K562 (cell line): ENCODE data around the gene GRWD1. TPM values are rescaled to one million over a fixed set of nuclear protein-coding genes. Genes with fewer than 3 reads are reported as not detected.

Experiments
- ATAC-seq: fragments of 200-7000 bp; cut with Tn5 transposase; 3 replicates; pipeline ENCODE4 v1.9.1; 2020; ENCODE audit warnings: moderate library complexity
- BruUV-seq: library from RNA; stranded (reverse); fragments of 400-500 nt; replicated peaks from 2 replicates; lab custom pipeline; 2021; lab: Mats Ljungman, UMichigan
- CTCF ChIA-PET: fragments of 300-600 bp; formaldehyde crosslinking; extraction: SDS; loops from one replicate; lab custom pipeline; 2021; ENCODE audit warnings: low intra/inter-chr PET ratio; lab: Yijun Ruan, JAX
- POLR2A ChIA-PET: fragments of 300-600, 350-650 bp; sonication (Branson Sonifier 250); formaldehyde crosslinking; extraction: SDS; loops from one replicate; lab custom pipeline; 2021; ENCODE audit warnings: antibody characterized with exemption, inconsistent platforms; lab: Yijun Ruan, JAX
- DNase-seq, 4 experiments: peaks; one replicate each; pipeline versions ENCODE4 v3.0.0 to v3.0.0-alpha.2; 2011 to 2018; ENCODE audit warnings: low spot score in 3 of 4, mixed read lengths in 3 of 4; ENCODE audit errors: extremely low read depth in 1 of 4
- FAIRE-seq: peaks from 2 replicates; lab custom pipeline; 2011; peaks lifted over from hg19 to GRCh38; lab: Jason Lieb, UNC
- H2AFZ ChIP-seq: 2 replicates; pipeline ENCODE4 v1.6.0; 2011; ENCODE audit warnings: low read depth, low read length, control low read depth, inconsistent platforms
- H3K27ac ChIP-seq: fragments of 200-600 bp; 3 replicates; pipeline ENCODE4 v1.8.0; 2011; ENCODE audit warnings: low read depth, mild to moderate bottlenecking, control low read depth, inconsistent platforms, low read length, moderate library complexity, mixed read lengths; ENCODE audit errors: extremely low read depth
- H3K27me3 ChIP-seq, 2 experiments: fragments of 300-600 bp in 1 of 2; 2 replicates in 1 of 2; 3 replicates in 1 of 2; pipeline versions ENCODE4 v1.6.0 to v1.8.0; 2011; ENCODE audit warnings: inconsistent platforms in 2 of 2, low read length in 2 of 2, mild to moderate bottlenecking in 1 of 2, mixed read lengths in 1 of 2, moderate library complexity in 1 of 2; ENCODE audit not compliant: control insufficient read depth in 2 of 2, insufficient read depth in 2 of 2
- H3K36me3 ChIP-seq: fragments of 300-600 bp; 3 replicates; pipeline ENCODE4 v1.8.0; 2011; ENCODE audit warnings: mild to moderate bottlenecking, low read length, inconsistent platforms; ENCODE audit not compliant: control insufficient read depth, insufficient read depth
- H3K4me1 ChIP-seq, 2 experiments: fragments of 200-600 bp in 1 of 2; replicated peaks in 1 of 2; 2 replicates in 1 of 2; 3 replicates in 1 of 2; pipeline versions ENCODE4 v1.5.1 to v1.8.0; 2011; ENCODE audit warnings: inconsistent platforms in 2 of 2, low read length in 2 of 2, mild to moderate bottlenecking in 1 of 2, mixed read lengths in 1 of 2, moderate library complexity in 1 of 2; ENCODE audit not compliant: control insufficient read depth in 2 of 2, insufficient read depth in 2 of 2
- H3K4me2 ChIP-seq: 2 replicates; pipeline ENCODE4 v1.6.1; 2011; ENCODE audit warnings: low read length, control low read depth, inconsistent platforms, mixed read lengths; ENCODE audit not compliant: insufficient read depth
- H3K4me3 ChIP-seq: fragments of 200-600 bp; sonication (generic), shearing (Covaris generic); 2 replicates; pipeline ENCODE4 v1.5.1; 2016; ENCODE audit warnings: control low read depth, inconsistent platforms
- H3K79me2 ChIP-seq: fragments of 200-600 bp; 3 replicates; pipeline ENCODE4 v1.8.0; 2011; ENCODE audit warnings: low read length, inconsistent platforms; ENCODE audit not compliant: control insufficient read depth, insufficient read depth
- H3K9ac ChIP-seq, 2 experiments: 2 replicates each; pipeline versions ENCODE4 v1.6.0 to v1.6.1; 2011; ENCODE audit warnings: low read depth in 2 of 2, low read length in 2 of 2, control low read depth in 1 of 2, inconsistent platforms in 1 of 2, mild to moderate bottlenecking in 1 of 2, mixed read lengths in 1 of 2; ENCODE audit not compliant: insufficient read depth in 1 of 2
- H3K9me1 ChIP-seq: one replicate; pipeline ENCODE4 v1.6.0; 2011; ENCODE audit warnings: inconsistent platforms, mild to moderate bottlenecking, low read length, moderate library complexity; ENCODE audit not compliant: control insufficient read depth, insufficient read depth
- H3K9me3 ChIP-seq: replicated peaks from 2 replicates; pipeline ENCODE4 v1.5.1; 2011; ENCODE audit warnings: low read depth, low read length, inconsistent platforms; ENCODE audit not compliant: control insufficient read depth, insufficient read depth
- H4K20me1 ChIP-seq: replicated peaks from 2 replicates; pipeline ENCODE4 v1.6.1; 2011; ENCODE audit warnings: low read length, inconsistent platforms, mixed read lengths; ENCODE audit not compliant: control insufficient read depth, insufficient read depth
- ETV1 ChIP-seq: fragments of 450-650 bp; conservative IDR thresholded peaks from 2 replicates; pipeline ENCODE4 v1.6.1; 2016; ENCODE audit warnings: missing genetic modification characterization, control low read depth, low read depth, missing compliant biosample characterization
- PML ChIP-seq: IDR thresholded peaks from 2 replicates; pipeline ENCODE4 v1.6.1; 2012; ENCODE audit warnings: low read length, inconsistent platforms
- POLR2A ChIP-seq: fragments of 450-650 bp; conservative IDR thresholded peaks from 2 replicates; pipeline ENCODE4 v1.6.1; 2016
- POLR2G ChIP-seq: fragments of 200-400 bp; formaldehyde crosslinking; IDR thresholded peaks from 2 replicates; pipeline ENCODE4 v1.6.1; 2017; ENCODE audit warnings: low read depth, mild to moderate bottlenecking, antibody characterized with exemption, low read length, moderate library complexity
- RBFOX2 ChIP-seq: fragments of 200-400 bp; formaldehyde crosslinking; IDR thresholded peaks from 2 replicates; pipeline ENCODE4 v1.6.1; 2017; ENCODE audit warnings: low read depth, mild to moderate bottlenecking, low read length, moderate library complexity
- WGBS: fragments of 100-300 bp; shearing (Covaris generic); methylation state at CpG from one replicate; pipeline ENCODE4 v1.1.6; 2016; ENCODE audit warnings: low coverage, mixed read lengths; ENCODE audit not compliant: insufficient coverage; ENCODE audit errors: missing lambda C conversion rate; 5-methylcytosine and 5-hydroxymethylcytosine counted together
- in situ Hi-C: fragments of 300-500 bp; cut with MboI; formaldehyde crosslinking; loops from 4 replicates; pipeline ENCODE4 v1.15.0; 2018; ENCODE audit warnings: inconsistent platforms, mixed read lengths
- intact Hi-C: fragments of 100-400 bp; cut with micrococcal nuclease; formaldehyde crosslinking; loops from 2 replicates; pipeline ENCODE4 v1.14.2; 2022
- polyA plus RNA-seq, 8 experiments: library from polyadenylated mRNA; depleted of rRNA in 4 of 8; stranded (reverse) in 5 of 8; unstranded in 3 of 8; fragments of >200 nt; fragmentation: Nextera tagmentation in 2 of 8; fragmentation: Illumina TruSeq in 1 of 8; extraction: Ambion mirVana in 2 of 8; extraction: Trizol in 1 of 8; gene quantifications; 2 replicates each; pipeline versions ENCODE4 v1.2.1 to v1.2.3, GENCODE V29; 2011 to 2014; ENCODE audit warnings: inconsistent platforms in 1 of 8, missing spikeins in 1 of 8
- total RNA-seq, 7 experiments: library from RNA; depleted of rRNA in 6 of 7; stranded (reverse); fragments of >200 nt in 6 of 7; fragmentation: Illumina TruSeq in 2 of 7; extraction: Trizol in 2 of 7; gene quantifications; 2 replicates each; pipeline versions ENCODE4 v1.2.1 to v1.2.3, GENCODE V29; 2011 to 2021; ENCODE audit warnings: low replicate concordance in 1 of 7
- TF ChIP-seq, protein P1 (sequence below), 2 experiments: fragments of 250-450 bp in 1 of 2; fragments of 450-650 bp in 1 of 2; sonication (Bioruptor Pico) in 1 of 2; IDR thresholded peaks; 2 replicates each; pipeline versions ENCODE4 v1.6.1 to v1.8.0; 2016 to 2021; ENCODE audit warnings: mild to moderate bottlenecking in 2 of 2, moderate library complexity in 2 of 2, missing compliant biosample characterization in 1 of 2, missing genetic modification characterization in 1 of 2
- TF ChIP-seq, protein P2 (sequence below): sonication (generic); formaldehyde crosslinking; IDR thresholded peaks from 2 replicates; pipeline ENCODE4 v1.8.1; 2023; ENCODE audit warnings: mild to moderate bottlenecking, missing genetic modification reagents
- TF ChIP-seq, protein P3 (sequence below): sonication (generic); formaldehyde crosslinking; IDR thresholded peaks from 2 replicates; pipeline ENCODE4 v1.8.0; 2022; ENCODE audit warnings: mild to moderate bottlenecking, missing genetic modification reagents
- TF ChIP-seq, protein P4 (sequence below): fragments of 450-650 bp; formaldehyde crosslinking; conservative IDR thresholded peaks from 2 replicates; pipeline ENCODE4 v1.4.0; 2022; ENCODE audit warnings: mild to moderate bottlenecking, missing genetic modification characterization

GRWD1 gene
- total and polyA plus RNA-seq, 9 of the 15 experiments (the other 6 are each of a cell fraction or from before 2014, with no cell fraction given): 1.5 to 87.2 (median 24.5) TPM

DNA sequence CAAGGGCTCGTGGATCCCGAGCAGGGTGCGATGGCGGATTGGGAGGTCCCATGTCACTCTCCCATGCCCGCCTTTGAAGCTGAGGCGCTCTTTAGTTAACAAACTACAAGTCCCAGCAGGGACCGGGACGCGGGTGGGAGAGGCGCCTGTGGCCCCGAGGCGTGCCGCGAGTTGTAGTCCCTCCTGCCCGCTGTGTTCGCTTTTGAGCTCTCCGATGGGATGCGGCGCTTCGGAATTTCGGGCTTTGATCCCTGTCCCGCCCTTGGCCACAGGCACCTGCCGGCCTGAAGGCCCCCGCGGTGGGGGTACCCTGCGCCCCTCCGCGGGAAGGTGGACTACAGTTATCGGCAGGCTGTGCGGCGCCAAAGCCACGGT is 34.4 kb downstream of the GRWD1 start (continued):
- TF ChIP-seq, protein P1, sequence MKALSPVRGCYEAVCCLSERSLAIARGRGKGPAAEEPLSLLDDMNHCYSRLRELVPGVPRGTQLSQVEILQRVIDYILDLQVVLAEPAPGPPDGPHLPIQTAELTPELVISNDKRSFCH (CRISPR knock-in tag; IDR thresholded peaks at IDR 0.05): no peak
- TF ChIP-seq, protein P1 (tag; IDR thresholded peaks at IDR 0.05): no peak

DNA sequence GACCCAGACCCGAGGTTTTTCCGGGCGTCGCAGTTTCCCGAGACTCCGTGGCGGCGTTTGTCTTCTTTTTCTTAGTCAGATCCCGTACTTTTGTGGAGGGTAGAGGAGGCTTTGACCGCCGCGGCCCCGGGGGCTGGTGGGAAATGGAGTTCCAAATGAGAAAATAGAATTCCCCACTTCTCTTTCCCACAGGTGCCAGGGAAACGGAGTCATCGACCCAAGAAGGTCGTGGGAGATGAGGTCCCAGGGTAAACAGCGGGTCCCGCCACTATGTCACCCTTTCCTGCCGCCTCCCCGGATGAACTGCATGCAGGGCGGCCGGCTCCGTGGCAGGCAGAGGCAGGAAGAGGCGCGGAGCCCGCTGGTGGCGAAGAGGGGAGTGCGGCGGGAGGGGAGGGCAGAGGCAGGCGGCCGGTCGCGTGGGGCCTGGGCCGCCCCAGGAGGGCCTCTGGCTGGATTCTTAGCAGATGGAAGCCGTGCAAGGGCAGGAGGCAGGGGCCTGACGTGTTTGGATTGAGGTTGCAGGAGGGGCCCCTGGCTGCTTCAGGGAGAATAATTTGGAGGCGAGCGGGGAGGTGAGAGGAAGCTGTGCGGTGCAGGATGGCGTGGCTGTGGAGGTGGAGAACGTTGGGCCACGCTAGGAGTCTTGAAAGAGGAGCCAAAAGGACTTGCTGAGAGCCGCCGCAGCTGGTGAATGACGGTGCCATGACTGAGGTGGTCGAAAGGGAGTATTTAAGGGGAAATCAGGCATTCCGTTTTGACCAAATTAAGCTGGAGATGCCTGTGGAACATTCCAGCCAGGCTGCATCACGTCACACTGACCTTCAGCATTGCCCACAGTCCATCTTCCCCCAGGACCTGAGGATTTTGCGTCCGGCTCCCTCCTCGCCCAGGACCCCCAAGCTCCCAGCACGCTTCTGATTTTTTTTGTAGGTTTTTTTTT is 35.0 kb downstream of the GRWD1 start:
- in situ Hi-C loops (no loop called here), intact Hi-C loops (no loop called here)
- no peak overlapping the region for H3K4me3 ChIP-seq
- CTCF ChIA-PET: no interaction called here
- H3K9me1 ChIP-seq: no peaks in the 10 kb centered on the region
- POLR2A ChIA-PET: interaction anchor here (0.6 to 1.7 kb wide), 4 partner anchors 8 to 12 kb away, joined by 3 to 7 read pairs (median 4); no protein-coding TSS in a partner anchor
- H3K4me2 ChIP-seq: no peak overlapping the region
- WGBS: 91% methylated on average over 38 of the region's 52 CpGs
- ATAC-seq (peak; percentile 16), DNase-seq (no peak), FAIRE-seq (no peak)
- H3K9me3 ChIP-seq: no peaks in the 10 kb centered on the region
- no TSS peak for BruUV-seq
- H3K36me3 ChIP-seq: peaks cover 34% of the 10 kb centered on the region; the same call in 1 of the 3 replicates
- H3K27ac ChIP-seq: no peak overlapping the region
- H4K20me1 ChIP-seq: 0 out of 2 replicates have a peak, but pooled peaks cover under 1% of the 10 kb centered on the region
- no peaks in the 10 kb centered on the region for H3K79me2 ChIP-seq
- no peaks in the 10 kb centered on the region for H3K27me3 ChIP-seq
- H2AFZ ChIP-seq: no peak overlapping the region
- H3K4me1 ChIP-seq: peaks cover 0 to 19% of the 10 kb centered on the region in 2 experiments; a peak in 2 of 5 replicates
- H3K9ac ChIP-seq: no peak overlapping the region
- TF ChIP-seq, protein P2, sequence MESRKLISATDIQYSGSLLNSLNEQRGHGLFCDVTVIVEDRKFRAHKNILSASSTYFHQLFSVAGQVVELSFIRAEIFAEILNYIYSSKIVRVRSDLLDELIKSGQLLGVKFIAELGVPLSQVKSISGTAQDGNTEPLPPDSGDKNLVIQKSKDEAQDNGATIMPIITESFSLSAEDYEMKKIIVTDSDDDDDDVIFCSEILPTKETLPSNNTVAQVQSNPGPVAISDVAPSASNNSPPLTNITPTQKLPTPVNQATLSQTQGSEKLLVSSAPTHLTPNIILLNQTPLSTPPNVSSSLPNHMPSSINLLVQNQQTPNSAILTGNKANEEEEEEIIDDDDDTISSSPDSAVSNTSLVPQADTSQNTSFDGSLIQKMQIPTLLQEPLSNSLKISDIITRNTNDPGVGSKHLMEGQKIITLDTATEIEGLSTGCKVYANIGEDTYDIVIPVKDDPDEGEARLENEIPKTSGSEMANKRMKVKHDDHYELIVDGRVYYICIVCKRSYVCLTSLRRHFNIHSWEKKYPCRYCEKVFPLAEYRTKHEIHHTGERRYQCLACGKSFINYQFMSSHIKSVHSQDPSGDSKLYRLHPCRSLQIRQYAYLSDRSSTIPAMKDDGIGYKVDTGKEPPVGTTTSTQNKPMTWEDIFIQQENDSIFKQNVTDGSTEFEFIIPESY: 0 out of 2 replicates have a peak, but pooled peaks have one; percentile 11
- TF ChIP-seq POLR2G (peak; percentile 77), PML (no peak), RBFOX2 (peak; percentile 64), POLR2A (peak; percentile 38; the same call in 1 of the 2 replicates), ETV1 (no peak)
- TF ChIP-seq, protein P3, sequence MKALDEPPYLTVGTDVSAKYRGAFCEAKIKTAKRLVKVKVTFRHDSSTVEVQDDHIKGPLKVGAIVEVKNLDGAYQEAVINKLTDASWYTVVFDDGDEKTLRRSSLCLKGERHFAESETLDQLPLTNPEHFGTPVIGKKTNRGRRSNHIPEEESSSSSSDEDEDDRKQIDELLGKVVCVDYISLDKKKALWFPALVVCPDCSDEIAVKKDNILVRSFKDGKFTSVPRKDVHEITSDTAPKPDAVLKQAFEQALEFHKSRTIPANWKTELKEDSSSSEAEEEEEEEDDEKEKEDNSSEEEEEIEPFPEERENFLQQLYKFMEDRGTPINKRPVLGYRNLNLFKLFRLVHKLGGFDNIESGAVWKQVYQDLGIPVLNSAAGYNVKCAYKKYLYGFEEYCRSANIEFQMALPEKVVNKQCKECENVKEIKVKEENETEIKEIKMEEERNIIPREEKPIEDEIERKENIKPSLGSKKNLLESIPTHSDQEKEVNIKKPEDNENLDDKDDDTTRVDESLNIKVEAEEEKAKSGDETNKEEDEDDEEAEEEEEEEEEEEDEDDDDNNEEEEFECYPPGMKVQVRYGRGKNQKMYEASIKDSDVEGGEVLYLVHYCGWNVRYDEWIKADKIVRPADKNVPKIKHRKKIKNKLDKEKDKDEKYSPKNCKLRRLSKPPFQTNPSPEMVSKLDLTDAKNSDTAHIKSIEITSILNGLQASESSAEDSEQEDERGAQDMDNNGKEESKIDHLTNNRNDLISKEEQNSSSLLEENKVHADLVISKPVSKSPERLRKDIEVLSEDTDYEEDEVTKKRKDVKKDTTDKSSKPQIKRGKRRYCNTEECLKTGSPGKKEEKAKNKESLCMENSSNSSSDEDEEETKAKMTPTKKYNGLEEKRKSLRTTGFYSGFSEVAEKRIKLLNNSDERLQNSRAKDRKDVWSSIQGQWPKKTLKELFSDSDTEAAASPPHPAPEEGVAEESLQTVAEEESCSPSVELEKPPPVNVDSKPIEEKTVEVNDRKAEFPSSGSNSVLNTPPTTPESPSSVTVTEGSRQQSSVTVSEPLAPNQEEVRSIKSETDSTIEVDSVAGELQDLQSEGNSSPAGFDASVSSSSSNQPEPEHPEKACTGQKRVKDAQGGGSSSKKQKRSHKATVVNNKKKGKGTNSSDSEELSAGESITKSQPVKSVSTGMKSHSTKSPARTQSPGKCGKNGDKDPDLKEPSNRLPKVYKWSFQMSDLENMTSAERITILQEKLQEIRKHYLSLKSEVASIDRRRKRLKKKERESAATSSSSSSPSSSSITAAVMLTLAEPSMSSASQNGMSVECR: no peak
- TF ChIP-seq, protein P4, sequence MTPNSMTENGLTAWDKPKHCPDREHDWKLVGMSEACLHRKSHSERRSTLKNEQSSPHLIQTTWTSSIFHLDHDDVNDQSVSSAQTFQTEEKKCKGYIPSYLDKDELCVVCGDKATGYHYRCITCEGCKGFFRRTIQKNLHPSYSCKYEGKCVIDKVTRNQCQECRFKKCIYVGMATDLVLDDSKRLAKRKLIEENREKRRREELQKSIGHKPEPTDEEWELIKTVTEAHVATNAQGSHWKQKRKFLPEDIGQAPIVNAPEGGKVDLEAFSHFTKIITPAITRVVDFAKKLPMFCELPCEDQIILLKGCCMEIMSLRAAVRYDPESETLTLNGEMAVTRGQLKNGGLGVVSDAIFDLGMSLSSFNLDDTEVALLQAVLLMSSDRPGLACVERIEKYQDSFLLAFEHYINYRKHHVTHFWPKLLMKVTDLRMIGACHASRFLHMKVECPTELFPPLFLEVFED: 0 out of 2 replicates have a peak, but pooled peaks have one; percentile 17
